ENCODE data around the gene TDRD7. TPM values are rescaled to one million over a fixed set of nuclear protein-coding genes. Genes with fewer than 3 reads are reported as not detected.

The TDRD7 gene
- total RNA-seq, 3 donors from 2014 or later (not counting 1 experiment from before 2014, with no cell fraction given) = 9.8 to 16.4 (median 16.3) TPM

DNA sequence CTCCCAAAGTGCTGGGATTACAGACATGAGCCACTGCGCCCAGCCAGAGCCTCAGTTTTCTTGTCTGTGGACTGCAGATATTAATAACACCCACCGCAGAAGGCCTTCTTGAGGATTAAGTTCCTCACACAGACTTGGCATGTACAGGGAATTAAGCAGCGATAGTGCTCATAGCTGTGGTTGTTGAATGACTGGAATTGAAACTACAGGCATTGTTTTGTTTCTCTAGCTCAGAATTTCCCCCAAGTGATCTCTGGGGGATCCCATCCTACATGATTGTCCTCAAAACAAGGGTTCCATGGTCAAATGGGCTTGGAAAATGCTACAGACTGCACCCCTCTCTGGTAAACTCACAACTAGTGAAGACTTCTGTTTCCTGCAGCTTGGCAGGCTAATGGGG lies 44.2 kb upstream of the TDRD7 start:
- DNase-seq (no peak), ATAC-seq (no peak)
- Histone ChIP-seq H3K27ac (ENCODE audit: low read length) (no peak overlapping the region), H3K4me3 (ENCODE audit: low read length) (no peak overlapping the region), H3K9me3 (ENCODE audit: control insufficient read depth, insufficient read depth, low read length) (no peaks in the 10 kb centered on the region), H3K36me3 (ENCODE audit: control insufficient read depth, insufficient read depth, low read length) (no peaks in the 10 kb centered on the region), H3K27me3 (ENCODE audit: control insufficient read depth, insufficient read depth, low read length) (no peaks in the 10 kb centered on the region), H3K4me1 (ENCODE audit: control insufficient read depth, insufficient read depth, low read length) (peaks cover 9% of the 10 kb centered on the region)
- Mint-ChIP-seq H3K4me3 (no peak overlapping the region), H3K27ac (no peak overlapping the region), H3K27me3 (ENCODE audit: low read depth in 2 of 2) (no peaks in the 10 kb centered on the region), H3K36me3 (peaks cover 23% of the 10 kb centered on the region), H3K9me3 (peaks cover 3 to 6% of the 10 kb centered on the region in 2 donors), H3K4me1 (no peaks in the 10 kb centered on the region)
- TF ChIP-seq CTCF (IDR thresholded peaks at IDR 0.05) = no peak
- 90% methylated on average over 3 of the region's 3 CpGs for WGBS (ENCODE audit: insufficient coverage)
- intact Hi-C loops (cut with micrococcal nuclease) = no loop called here

DNA sequence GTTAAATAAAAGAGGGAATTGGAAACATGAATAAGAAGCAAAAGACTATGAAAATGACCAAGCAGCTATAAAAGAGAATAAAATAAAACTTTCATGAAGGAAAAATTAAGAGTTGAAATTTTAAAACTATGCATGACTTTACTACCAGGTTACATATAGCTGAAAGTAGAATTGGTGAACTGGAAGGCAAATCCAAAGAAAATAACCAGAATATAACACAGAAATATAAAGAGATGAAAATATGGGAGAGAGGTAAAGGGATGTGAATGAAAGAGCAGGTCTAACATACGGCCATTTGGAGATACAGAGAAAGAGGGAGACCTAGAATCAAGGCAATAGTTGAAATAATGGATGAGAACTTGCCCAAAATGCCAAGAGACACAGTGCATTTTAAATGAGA lies 42.9 kb upstream of the TDRD7 start:
- intact Hi-C loops (cut with micrococcal nuclease) = no loop called here
- no peaks in the 10 kb centered on the region for H3K27me3 ChIP-seq (ENCODE audit: control insufficient read depth, insufficient read depth, low read length)
- no peak for TF ChIP-seq CTCF (IDR thresholded peaks at IDR 0.05)
- no peak overlapping the region for H3K27ac Mint-ChIP-seq
- no peaks in the 10 kb centered on the region for H3K27me3 Mint-ChIP-seq (ENCODE audit: low read depth in 2 of 2)
- peaks cover 23% of the 10 kb centered on the region for H3K36me3 Mint-ChIP-seq
- DNase-seq (no peak), ATAC-seq (no peak)
- no peaks in the 10 kb centered on the region for H3K9me3 ChIP-seq (ENCODE audit: control insufficient read depth, insufficient read depth, low read length)
- peaks cover 9% of the 10 kb centered on the region for H3K4me1 ChIP-seq (ENCODE audit: control insufficient read depth, insufficient read depth, low read length)
- H3K36me3 ChIP-seq (ENCODE audit: control insufficient read depth, insufficient read depth, low read length) = no peaks in the 10 kb centered on the region
- H3K4me3 ChIP-seq (ENCODE audit: low read length) = no peak overlapping the region
- H3K4me1 Mint-ChIP-seq = no peaks in the 10 kb centered on the region
- no peak overlapping the region for H3K27ac ChIP-seq (ENCODE audit: low read length)
- no peak overlapping the region for H3K4me3 Mint-ChIP-seq
- H3K9me3 Mint-ChIP-seq = peaks cover 3 to 6% of the 10 kb centered on the region in 2 donors
- WGBS (ENCODE audit: insufficient coverage) = 97% methylated on average over 1 of the region's 1 CpG

GRCh38 chr9:97372580-97372979 lies 39.3 kb upstream of the TDRD7 start:
- Mint-ChIP-seq H3K27ac (no peak overlapping the region), H3K4me3 (no peak overlapping the region), H3K4me1 (no peaks in the 10 kb centered on the region), H3K27me3 (ENCODE audit: low read depth in 2 of 2) (no peaks in the 10 kb centered on the region), H3K36me3 (peaks cover 23% of the 10 kb centered on the region), H3K9me3 (peaks cover 3 to 6% of the 10 kb centered on the region in 2 donors)
- no peak for TF ChIP-seq CTCF (IDR thresholded peaks at IDR 0.05)
- H3K36me3 ChIP-seq (ENCODE audit: control insufficient read depth, insufficient read depth, low read length) = peaks cover 6% of the 10 kb centered on the region
- H3K4me1 ChIP-seq (ENCODE audit: control insufficient read depth, insufficient read depth, low read length) = no peaks in the 10 kb centered on the region
- H3K27ac ChIP-seq (ENCODE audit: low read length) = no peak overlapping the region
- intact Hi-C loops (cut with micrococcal nuclease) = no loop called here
- H3K9me3 ChIP-seq (ENCODE audit: control insufficient read depth, insufficient read depth, low read length) = no peaks in the 10 kb centered on the region
- ATAC-seq (no peak), DNase-seq (no peak)
- WGBS (ENCODE audit: insufficient coverage) = 91% methylated on average over 6 of the region's 6 CpGs
- no peaks in the 10 kb centered on the region for H3K27me3 ChIP-seq (ENCODE audit: control insufficient read depth, insufficient read depth, low read length)
- H3K4me3 ChIP-seq (ENCODE audit: low read length) = no peak overlapping the region

GRCh38 chr9:97373331-97373730 lies 38.6 kb upstream of the TDRD7 start:
- H3K27me3 ChIP-seq (ENCODE audit: control insufficient read depth, insufficient read depth, low read length) = no peaks in the 10 kb centered on the region
- intact Hi-C loops (cut with micrococcal nuclease) = no loop called here
- TF ChIP-seq CTCF (IDR thresholded peaks at IDR 0.05) = no peak
- no peak overlapping the region for H3K27ac ChIP-seq (ENCODE audit: low read length)
- DNase-seq (no peak), ATAC-seq (no peak)
- Mint-ChIP-seq H3K27ac (no peak overlapping the region), H3K36me3 (peaks cover 22% of the 10 kb centered on the region), H3K9me3 (peaks cover 3 to 6% of the 10 kb centered on the region in 2 donors), H3K4me3 (no peak overlapping the region), H3K27me3 (ENCODE audit: low read depth in 2 of 2) (no peaks in the 10 kb centered on the region), H3K4me1 (no peaks in the 10 kb centered on the region)
- H3K36me3 ChIP-seq (ENCODE audit: control insufficient read depth, insufficient read depth, low read length) = peaks cover 6% of the 10 kb centered on the region
- H3K9me3 ChIP-seq (ENCODE audit: control insufficient read depth, insufficient read depth, low read length) = no peaks in the 10 kb centered on the region
- WGBS (ENCODE audit: insufficient coverage) = 93% methylated on average over 4 of the region's 4 CpGs
- H3K4me3 ChIP-seq (ENCODE audit: low read length) = no peak overlapping the region
- no peaks in the 10 kb centered on the region for H3K4me1 ChIP-seq (ENCODE audit: control insufficient read depth, insufficient read depth, low read length)
